HepG2 (cell line): ENCODE measurements around the gene LAMA1. TPM values are rescaled to one million over a fixed set of nuclear protein-coding genes. Genes with fewer than 3 reads are reported as not detected.
A peak's percentile ranks its signal among the peaks of the same experiment; 100 is the strongest.

Experiments used
- HMG20A ChIP-seq: IDR thresholded peaks from 2 replicates; pipeline ENCODE4 v1.6.1; 2016; ENCODE audit warnings: borderline replicate concordance
- MIER2 ChIP-seq: IDR thresholded peaks from 2 replicates; pipeline ENCODE4 v1.6.1; 2016; ENCODE audit warnings: missing biosample characterization, missing genetic modification reagents
- SALL1 ChIP-seq: sonication (generic); formaldehyde crosslinking; IDR thresholded peaks from 2 replicates; pipeline ENCODE4 v1.8.0; 2022; ENCODE audit warnings: mild to moderate bottlenecking, missing genetic modification reagents
- TAF15 ChIP-seq: fragments of 200-400 bp; formaldehyde crosslinking; IDR thresholded peaks from one replicate; pipeline ENCODE4 v1.6.1; 2018; ENCODE audit warnings: mild to moderate bottlenecking, low read depth, low read length; ENCODE audit not compliant: poor library complexity, severe bottlenecking
- TBX2 ChIP-seq: sonication (generic); formaldehyde crosslinking; IDR thresholded peaks from 2 replicates; pipeline ENCODE4 v1.5.0; 2020; ENCODE audit warnings: missing genetic modification reagents, mild to moderate bottlenecking, borderline replicate concordance
- TEAD3 ChIP-seq: optimal IDR thresholded peaks from 2 replicates; pipeline ENCODE3; 2016; ENCODE audit warnings: borderline replicate concordance
- ZNF543 ChIP-seq: sonication (generic); formaldehyde crosslinking; IDR thresholded peaks from 2 replicates; pipeline ENCODE4 v1.4.0; 2020; ENCODE audit warnings: mild to moderate bottlenecking, missing genetic modification reagents
- ZNF629 ChIP-seq: sonication (generic); formaldehyde crosslinking; conservative IDR thresholded peaks from 2 replicates; pipeline ENCODE4 v1.5.0; 2020; ENCODE audit warnings: missing genetic modification reagents
- ZNF75D ChIP-seq: sonication (generic); formaldehyde crosslinking; IDR thresholded peaks from 2 replicates; pipeline ENCODE4 v1.8.1; 2023; ENCODE audit warnings: missing genetic modification reagents, mild to moderate bottlenecking, borderline replicate concordance
- ZNF776 ChIP-seq: sonication (generic); formaldehyde crosslinking; IDR thresholded peaks from 2 replicates; pipeline ENCODE4 v1.4.0; 2020; ENCODE audit warnings: mild to moderate bottlenecking, missing genetic modification reagents
- polyA plus RNA-seq, 8 experiments: library from polyadenylated mRNA; depleted of rRNA in 3 of 8; stranded (reverse) in 7 of 8; unstranded in 1 of 8; fragments of >200 nt; fragmentation: Illumina TruSeq in 4 of 8; extraction: Trizol in 4 of 8; gene quantifications; 2 replicates each; pipeline versions ENCODE4 v1.2.1 to v1.2.3, GENCODE V29; 2011 to 2016; ENCODE audit warnings: low read depth in 4 of 8, missing spikeins in 1 of 8, mixed read lengths in 1 of 8; ENCODE audit not compliant: insufficient read depth in 1 of 8
- total RNA-seq, 5 experiments: library from RNA; depleted of rRNA; stranded (reverse); fragments of >200 nt; fragmentation: Illumina TruSeq; extraction: Trizol; gene quantifications; 2 replicates each; pipeline ENCODE4 v1.2.3, GENCODE V29; 2016; ENCODE audit warnings: low read depth in 1 of 5
- TF ChIP-seq, protein P1 (sequence below): sonication (generic); formaldehyde crosslinking; IDR thresholded peaks from 2 replicates; pipeline ENCODE4 v1.8.1; 2023; ENCODE audit warnings: missing genetic modification reagents, inconsistent platforms, borderline replicate concordance
- TF ChIP-seq, protein P2 (sequence below): sonication (generic); formaldehyde crosslinking; IDR thresholded peaks from 2 replicates; pipeline ENCODE4 v1.4.0; 2020; ENCODE audit warnings: missing genetic modification reagents, mild to moderate bottlenecking, borderline replicate concordance
- TF ChIP-seq, protein P3 (sequence below): sonication (generic); formaldehyde crosslinking; IDR thresholded peaks from 2 replicates; pipeline ENCODE4 v1.5.1; 2020; ENCODE audit warnings: mild to moderate bottlenecking, missing genetic modification reagents, moderate library complexity
- TF ChIP-seq, protein P4 (sequence below): sonication (generic); formaldehyde crosslinking; IDR thresholded peaks from 2 replicates; pipeline ENCODE4 v1.5.0; 2020; ENCODE audit warnings: missing genetic modification reagents
- TF ChIP-seq, protein P5 (sequence below): sonication (generic); formaldehyde crosslinking; IDR thresholded peaks from 2 replicates; pipeline ENCODE4 v1.4.0; 2020; ENCODE audit warnings: missing genetic modification reagents
- TF ChIP-seq, protein P6 (sequence below): sonication (generic); formaldehyde crosslinking; IDR thresholded peaks from 2 replicates; pipeline ENCODE4 v1.5.0; 2020; ENCODE audit warnings: mild to moderate bottlenecking, missing genetic modification reagents

The LAMA1 gene
- total and polyA plus RNA-seq, 2 of the 13 experiments (the other 11 are each of a cell fraction or from before 2014, with no cell fraction given) = 0.05 to 0.44 TPM

DNA sequence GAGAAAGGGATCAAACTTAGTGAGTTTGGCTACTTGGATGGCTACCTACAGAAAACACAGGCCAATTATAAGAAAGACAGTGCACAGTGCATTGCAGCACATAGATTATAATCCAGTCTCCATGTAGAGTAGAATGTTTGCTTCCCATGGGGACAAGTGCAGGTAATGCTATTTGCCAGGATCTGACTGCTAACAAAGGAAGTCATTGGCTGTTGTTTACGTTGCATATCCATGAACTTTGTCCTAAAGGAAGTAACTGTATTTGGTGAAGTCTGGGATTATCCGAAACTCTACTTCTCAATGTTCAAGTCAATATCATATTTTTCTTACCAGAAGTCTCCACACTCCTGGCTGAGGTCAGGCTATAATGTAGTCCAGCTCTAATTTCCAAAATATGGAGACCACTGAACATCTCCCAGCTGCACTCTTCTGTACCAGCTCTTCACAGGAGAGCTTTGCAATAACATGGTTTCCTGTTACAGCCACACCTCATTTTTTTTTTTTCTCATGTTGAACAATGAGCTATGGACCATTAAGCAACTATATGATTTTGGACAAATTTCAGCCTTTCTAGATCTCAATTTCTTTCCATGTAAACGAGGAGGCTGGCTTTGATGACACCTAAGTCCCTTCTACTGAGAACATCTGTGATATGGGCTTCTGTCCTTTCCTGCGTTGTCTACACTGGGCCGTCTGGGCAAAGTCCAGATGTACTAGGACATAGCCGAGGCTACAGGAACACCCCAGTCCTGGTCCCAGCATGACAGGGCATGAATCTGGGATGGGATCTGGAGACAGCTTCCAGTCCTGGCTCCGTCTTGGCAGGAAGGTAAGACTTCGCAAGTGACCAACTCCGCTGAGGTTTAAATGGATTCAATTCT lies 154.8 kb downstream of the LAMA1 start (continued):
- TF ChIP-seq, protein P1, sequence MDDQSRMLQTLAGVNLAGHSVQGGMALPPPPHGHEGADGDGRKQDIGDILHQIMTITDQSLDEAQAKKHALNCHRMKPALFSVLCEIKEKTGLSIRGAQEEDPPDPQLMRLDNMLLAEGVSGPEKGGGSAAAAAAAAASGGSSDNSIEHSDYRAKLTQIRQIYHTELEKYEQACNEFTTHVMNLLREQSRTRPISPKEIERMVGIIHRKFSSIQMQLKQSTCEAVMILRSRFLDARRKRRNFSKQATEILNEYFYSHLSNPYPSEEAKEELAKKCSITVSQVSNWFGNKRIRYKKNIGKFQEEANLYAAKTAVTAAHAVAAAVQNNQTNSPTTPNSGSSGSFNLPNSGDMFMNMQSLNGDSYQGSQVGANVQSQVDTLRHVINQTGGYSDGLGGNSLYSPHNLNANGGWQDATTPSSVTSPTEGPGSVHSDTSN (CRISPR knock-in tag) = no peak
- TF ChIP-seq ZNF75D (CRISPR knock-in tag) = no peak
- TF ChIP-seq MIER2 (CRISPR knock-in tag) = no peak
- TF ChIP-seq, protein P2, sequence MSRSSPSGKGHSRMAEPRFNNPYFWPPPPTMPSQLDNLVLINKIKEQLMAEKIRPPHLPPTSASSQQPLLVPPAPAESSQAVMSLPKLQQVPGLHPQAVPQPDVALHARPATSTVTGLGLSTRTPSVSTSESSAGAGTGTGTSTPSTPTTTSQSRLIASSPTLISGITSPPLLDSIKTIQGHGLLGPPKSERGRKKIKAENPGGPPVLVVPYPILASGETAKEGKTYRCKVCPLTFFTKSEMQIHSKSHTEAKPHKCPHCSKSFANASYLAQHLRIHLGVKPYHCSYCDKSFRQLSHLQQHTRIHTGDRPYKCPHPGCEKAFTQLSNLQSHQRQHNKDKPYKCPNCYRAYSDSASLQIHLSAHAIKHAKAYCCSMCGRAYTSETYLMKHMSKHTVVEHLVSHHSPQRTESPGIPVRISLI (CRISPR knock-in tag) = peak; percentile 59; the same call in 1 of the 2 replicates
- TF ChIP-seq TEAD3 (CRISPR knock-in tag) = peak; percentile 24
- 0 out of 2 replicates have a peak, but pooled peaks have one; percentile 21 for TF ChIP-seq TBX2 (CRISPR knock-in tag)
- TF ChIP-seq SALL1 (CRISPR knock-in tag) = peak; percentile 22
- peak; percentile 56; the same call in 1 of the 2 replicates for TF ChIP-seq HMG20A (CRISPR knock-in tag)
- TF ChIP-seq, protein P3, sequence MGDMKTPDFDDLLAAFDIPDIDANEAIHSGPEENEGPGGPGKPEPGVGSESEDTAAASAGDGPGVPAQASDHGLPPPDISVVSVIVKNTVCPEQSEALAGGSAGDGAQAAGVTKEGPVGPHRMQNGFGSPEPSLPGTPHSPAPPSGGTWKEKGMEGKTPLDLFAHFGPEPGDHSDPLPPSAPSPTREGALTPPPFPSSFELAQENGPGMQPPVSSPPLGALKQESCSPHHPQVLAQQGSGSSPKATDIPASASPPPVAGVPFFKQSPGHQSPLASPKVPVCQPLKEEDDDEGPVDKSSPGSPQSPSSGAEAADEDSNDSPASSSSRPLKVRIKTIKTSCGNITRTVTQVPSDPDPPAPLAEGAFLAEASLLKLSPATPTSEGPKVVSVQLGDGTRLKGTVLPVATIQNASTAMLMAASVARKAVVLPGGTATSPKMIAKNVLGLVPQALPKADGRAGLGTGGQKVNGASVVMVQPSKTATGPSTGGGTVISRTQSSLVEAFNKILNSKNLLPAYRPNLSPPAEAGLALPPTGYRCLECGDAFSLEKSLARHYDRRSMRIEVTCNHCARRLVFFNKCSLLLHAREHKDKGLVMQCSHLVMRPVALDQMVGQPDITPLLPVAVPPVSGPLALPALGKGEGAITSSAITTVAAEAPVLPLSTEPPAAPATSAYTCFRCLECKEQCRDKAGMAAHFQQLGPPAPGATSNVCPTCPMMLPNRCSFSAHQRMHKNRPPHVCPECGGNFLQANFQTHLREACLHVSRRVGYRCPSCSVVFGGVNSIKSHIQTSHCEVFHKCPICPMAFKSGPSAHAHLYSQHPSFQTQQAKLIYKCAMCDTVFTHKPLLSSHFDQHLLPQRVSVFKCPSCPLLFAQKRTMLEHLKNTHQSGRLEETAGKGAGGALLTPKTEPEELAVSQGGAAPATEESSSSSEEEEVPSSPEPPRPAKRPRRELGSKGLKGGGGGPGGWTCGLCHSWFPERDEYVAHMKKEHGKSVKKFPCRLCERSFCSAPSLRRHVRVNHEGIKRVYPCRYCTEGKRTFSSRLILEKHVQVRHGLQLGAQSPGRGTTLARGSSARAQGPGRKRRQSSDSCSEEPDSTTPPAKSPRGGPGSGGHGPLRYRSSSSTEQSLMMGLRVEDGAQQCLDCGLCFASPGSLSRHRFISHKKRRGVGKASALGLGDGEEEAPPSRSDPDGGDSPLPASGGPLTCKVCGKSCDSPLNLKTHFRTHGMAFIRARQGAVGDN (CRISPR knock-in tag) = no peak
- TF ChIP-seq ZNF543 (CRISPR knock-in tag) = no peak
- no peak for TF ChIP-seq ZNF776 (CRISPR knock-in tag)
- TF ChIP-seq, protein P4, sequence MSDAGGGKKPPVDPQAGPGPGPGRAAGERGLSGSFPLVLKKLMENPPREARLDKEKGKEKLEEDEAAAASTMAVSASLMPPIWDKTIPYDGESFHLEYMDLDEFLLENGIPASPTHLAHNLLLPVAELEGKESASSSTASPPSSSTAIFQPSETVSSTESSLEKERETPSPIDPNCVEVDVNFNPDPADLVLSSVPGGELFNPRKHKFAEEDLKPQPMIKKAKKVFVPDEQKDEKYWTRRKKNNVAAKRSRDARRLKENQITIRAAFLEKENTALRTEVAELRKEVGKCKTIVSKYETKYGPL (CRISPR knock-in tag) = no peak
- TF ChIP-seq TAF15 = no peak
- TF ChIP-seq ZNF629 (CRISPR knock-in tag) = peak; percentile 81
- TF ChIP-seq, protein P5, sequence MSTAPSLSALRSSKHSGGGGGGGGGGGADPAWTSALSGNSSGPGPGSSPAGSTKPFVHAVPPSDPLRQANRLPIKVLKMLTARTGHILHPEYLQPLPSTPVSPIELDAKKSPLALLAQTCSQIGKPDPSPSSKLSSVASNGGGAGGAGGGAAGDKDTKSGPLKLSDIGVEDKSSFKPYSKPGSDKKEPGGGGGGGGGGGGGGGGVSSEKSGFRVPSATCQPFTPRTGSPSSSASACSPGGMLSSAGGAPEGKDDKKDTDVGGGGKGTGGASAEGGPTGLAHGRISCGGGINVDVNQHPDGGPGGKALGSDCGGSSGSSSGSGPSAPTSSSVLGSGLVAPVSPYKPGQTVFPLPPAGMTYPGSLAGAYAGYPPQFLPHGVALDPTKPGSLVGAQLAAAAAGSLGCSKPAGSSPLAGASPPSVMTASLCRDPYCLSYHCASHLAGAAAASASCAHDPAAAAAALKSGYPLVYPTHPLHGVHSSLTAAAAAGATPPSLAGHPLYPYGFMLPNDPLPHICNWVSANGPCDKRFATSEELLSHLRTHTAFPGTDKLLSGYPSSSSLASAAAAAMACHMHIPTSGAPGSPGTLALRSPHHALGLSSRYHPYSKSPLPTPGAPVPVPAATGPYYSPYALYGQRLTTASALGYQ (CRISPR knock-in tag) = no peak
- TF ChIP-seq, protein P6, sequence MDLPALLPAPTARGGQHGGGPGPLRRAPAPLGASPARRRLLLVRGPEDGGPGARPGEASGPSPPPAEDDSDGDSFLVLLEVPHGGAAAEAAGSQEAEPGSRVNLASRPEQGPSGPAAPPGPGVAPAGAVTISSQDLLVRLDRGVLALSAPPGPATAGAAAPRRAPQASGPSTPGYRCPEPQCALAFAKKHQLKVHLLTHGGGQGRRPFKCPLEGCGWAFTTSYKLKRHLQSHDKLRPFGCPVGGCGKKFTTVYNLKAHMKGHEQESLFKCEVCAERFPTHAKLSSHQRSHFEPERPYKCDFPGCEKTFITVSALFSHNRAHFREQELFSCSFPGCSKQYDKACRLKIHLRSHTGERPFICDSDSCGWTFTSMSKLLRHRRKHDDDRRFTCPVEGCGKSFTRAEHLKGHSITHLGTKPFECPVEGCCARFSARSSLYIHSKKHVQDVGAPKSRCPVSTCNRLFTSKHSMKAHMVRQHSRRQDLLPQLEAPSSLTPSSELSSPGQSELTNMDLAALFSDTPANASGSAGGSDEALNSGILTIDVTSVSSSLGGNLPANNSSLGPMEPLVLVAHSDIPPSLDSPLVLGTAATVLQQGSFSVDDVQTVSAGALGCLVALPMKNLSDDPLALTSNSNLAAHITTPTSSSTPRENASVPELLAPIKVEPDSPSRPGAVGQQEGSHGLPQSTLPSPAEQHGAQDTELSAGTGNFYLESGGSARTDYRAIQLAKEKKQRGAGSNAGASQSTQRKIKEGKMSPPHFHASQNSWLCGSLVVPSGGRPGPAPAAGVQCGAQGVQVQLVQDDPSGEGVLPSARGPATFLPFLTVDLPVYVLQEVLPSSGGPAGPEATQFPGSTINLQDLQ (CRISPR knock-in tag) = no peak
